Upper lobe of left lung (tissue), 4 donors: Measurements from ENCODE around the gene PCDHA3.

Experiments
- EP300 ChIP-seq, 4 donors: sonication (generic); formaldehyde crosslinking; IDR thresholded peaks; one replicate each; pipeline ENCODE4 v1.5.1; 2017; ENCODE audit warnings: antibody characterized with exemption in 4 of 4, control low read depth in 2 of 4
- POLR2AphosphoS5 ChIP-seq, 2 donors: sonication (generic); formaldehyde crosslinking; IDR thresholded peaks; one replicate each; pipeline ENCODE4 v1.5.1; 2017; ENCODE audit warnings: antibody characterized with exemption in 2 of 2
- TF ChIP-seq, protein P1 (sequence below), 6 experiments: fragments of 450-650 bp in 4 of 6; fragments of 200-600 bp in 2 of 6; sonication (generic) in 2 of 6; IDR thresholded peaks; one replicate each; pipeline ENCODE4 v1.5.1; 2016 to 2019; ENCODE audit warnings: antibody characterized with exemption in 6 of 6

DNA sequence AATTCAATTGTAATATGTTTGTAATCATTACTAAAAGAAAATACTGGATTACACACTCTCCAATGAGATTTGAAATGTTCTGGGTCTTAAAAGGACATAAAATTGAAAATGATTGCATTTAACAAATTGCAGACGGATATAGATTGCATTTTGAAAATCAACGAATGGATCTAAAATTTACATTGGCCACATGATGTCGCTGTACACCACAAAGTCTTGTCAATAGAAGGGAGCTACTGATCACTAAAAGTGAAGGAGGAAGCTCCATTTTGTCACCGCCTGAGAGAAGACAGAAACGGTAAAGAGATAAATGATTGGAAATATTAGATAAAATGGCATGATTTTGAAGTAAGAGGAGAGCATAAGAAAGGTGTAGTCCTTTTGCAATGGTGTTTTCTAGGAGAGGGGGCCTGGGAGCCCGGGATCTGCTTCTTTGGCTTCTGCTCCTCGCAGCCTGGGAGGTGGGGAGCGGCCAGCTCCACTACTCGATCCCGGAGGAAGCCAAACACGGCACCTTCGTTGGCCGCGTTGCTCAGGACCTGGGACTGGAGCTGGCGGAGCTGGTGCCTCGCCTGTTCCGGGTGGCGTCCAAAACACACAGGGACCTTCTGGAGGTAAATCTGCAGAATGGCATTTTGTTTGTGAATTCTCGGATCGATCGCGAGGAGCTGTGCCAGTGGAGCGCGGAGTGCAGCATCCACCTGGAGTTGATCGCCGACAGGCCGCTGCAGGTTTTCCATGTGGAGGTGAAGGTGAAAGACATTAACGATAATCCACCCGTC lies 14.8 kb upstream of the PCDHA3 start, which contains the start of gene PCDHA1:
- TF ChIP-seq EP300 (IDR thresholded peaks at IDR 0.05) (no peak), POLR2AphosphoS5 (IDR thresholded peaks at IDR 0.05) (no peak)
- TF ChIP-seq, protein P1, sequence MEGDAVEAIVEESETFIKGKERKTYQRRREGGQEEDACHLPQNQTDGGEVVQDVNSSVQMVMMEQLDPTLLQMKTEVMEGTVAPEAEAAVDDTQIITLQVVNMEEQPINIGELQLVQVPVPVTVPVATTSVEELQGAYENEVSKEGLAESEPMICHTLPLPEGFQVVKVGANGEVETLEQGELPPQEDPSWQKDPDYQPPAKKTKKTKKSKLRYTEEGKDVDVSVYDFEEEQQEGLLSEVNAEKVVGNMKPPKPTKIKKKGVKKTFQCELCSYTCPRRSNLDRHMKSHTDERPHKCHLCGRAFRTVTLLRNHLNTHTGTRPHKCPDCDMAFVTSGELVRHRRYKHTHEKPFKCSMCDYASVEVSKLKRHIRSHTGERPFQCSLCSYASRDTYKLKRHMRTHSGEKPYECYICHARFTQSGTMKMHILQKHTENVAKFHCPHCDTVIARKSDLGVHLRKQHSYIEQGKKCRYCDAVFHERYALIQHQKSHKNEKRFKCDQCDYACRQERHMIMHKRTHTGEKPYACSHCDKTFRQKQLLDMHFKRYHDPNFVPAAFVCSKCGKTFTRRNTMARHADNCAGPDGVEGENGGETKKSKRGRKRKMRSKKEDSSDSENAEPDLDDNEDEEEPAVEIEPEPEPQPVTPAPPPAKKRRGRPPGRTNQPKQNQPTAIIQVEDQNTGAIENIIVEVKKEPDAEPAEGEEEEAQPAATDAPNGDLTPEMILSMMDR (IDR thresholded peaks at IDR 0.05), result no peak
